Putamen (tissue), 1 donor: ENCODE results near the gene OVCA2.

Experiments used
- DNase-seq: peaks from one replicate; pipeline ENCODE4 v3.0.0-alpha.2; 2016; ENCODE audit warnings: low spot score

Gene OVCA2

GRCh38 chr17:2054512-2055291, 12.9 kb downstream of the OVCA2 start, which contains the start of gene HIC1:
TSS of gene HIC1 (plus strand) at chr17:2055103. CDS start at chr17:2056691, 1,588 bp downstream.
- no peak for DNase-seq

DNA sequence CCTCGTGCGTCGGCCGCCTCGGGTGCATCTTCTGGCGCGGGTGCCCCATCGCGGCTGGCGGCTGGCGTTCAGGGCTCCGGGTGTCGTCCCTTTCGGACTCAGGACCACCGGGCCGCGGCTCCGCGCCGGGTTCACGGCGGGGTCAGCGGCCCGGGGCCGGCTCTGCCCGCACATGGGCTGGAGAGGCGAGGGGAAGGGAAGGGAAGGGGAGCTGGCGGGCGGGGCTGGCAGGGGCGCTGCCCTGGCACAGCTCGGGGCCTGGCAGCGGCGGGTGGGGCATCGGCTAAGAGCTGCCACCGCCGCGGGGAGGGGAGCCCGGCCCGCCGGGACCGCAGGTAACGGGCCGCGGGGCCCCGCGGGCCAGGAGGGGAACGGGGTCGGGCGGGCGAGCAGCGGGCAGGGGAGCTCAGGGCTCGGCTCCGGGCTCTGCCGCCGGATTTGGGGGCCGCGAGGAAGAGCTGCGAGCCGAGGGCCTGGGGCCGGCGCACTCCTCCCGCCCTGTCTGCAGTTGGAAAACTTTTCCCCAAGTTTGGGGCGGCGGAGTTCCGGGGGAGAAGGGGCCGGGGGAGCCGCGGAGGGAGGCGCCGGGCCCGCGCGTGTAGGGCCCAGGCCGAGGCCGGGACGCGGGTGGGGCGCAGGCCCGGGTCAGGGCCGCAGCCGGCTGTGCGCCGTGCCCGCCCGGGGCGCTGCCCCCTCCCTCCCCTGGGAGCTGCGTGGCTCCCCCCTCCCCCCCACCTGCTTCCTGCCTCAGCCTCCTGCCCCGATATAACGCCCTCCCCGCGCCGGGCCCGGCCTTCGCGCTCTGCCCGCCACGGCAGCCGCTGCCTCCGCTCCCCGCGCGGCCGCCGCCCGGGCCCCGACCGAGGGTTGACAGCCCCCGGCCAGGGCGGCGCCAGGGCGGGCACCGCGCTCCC, 13.7 kb downstream of the OVCA2 start:
- no peak for DNase-seq

- no peak for DNase-seq
Measured at GRCh38 chr17:2056206-2057174, 14.7 kb downstream of the OVCA2 start.

- no peak for DNase-seq
Measured at GRCh38 chr17:2057175-2057759, 15.4 kb downstream of the OVCA2 start.

DNA sequence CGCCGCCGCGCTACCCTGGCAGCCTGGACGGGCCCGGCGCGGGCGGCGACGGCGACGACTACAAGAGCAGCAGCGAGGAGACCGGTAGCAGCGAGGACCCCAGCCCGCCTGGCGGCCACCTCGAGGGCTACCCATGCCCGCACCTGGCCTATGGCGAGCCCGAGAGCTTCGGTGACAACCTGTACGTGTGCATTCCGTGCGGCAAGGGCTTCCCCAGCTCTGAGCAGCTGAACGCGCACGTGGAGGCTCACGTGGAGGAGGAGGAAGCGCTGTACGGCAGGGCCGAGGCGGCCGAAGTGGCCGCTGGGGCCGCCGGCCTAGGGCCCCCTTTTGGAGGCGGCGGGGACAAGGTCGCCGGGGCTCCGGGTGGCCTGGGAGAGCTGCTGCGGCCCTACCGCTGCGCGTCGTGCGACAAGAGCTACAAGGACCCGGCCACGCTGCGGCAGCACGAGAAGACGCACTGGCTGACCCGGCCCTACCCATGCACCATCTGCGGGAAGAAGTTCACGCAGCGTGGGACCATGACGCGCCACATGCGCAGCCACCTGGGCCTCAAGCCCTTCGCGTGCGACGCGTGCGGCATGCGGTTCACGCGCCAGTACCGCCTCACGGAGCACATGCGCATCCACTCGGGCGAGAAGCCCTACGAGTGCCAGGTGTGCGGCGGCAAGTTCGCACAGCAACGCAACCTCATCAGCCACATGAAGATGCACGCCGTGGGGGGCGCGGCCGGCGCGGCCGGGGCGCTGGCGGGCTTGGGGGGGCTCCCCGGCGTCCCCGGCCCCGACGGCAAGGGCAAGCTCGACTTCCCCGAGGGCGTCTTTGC, 16.2 kb downstream of the OVCA2 start:
- DNase-seq: no peak

GRCh38 chr17:2058586-2059546, 17.0 kb downstream of the OVCA2 start:
- DNase-seq: no peak

DNA sequence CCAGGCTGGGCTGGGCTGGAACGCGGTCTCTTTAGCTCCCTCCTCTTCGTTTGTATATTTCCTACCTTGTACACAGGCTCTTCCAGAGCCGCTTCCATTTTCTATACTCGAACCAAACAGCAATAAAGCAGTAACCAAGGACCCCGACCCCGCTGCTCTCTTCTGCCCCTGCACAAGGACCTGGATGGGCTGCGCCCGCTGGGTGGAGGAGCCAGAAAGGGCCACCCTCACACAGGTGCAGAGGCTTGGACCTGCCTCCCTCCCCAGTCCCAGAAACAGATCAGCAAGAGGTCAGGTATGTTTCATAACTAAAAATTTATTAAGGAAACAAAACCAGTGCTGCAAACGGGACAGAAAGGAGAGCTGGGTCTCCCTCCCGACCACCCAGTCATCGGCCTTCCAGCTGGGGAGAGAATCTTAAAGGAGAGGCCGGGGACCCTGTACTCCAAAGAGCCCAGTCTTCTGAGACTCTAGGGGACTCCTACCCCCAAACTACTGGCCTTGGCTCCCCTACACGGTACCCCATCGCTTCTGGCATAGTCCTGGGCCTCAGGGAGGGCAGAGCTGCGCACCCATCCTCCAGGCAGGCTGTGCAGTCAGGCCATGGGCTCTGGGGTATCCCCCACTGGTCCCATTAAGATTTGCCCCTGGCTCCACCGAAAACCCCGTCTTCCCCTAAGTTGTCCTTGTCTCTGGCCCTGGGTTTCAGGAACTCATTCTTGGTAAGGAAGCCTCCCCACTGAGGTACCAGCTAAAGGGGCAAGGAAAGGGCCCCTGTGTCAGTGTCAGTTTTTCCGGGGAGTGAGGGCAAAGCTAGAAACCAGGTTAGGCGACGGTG, 17.9 kb downstream of the OVCA2 start:
- no peak for DNase-seq

DNA sequence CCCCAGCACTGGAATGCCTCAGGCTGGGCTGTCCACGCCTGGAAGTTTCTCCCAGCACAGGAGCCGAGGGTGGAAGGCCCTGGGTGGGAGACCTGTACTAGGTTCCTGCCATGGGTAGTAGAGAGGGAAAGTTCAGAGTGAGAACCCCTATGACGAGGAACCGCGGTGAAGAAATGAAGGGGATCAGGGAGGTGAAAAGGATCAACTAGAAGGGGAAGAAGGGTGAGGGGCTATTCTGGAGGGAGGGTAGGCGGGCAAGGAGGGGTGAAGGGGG, 18.5 kb downstream of the OVCA2 start:
- DNase-seq: no peak

GRCh38 chr17:2060681-2061440, 19.0 kb downstream of the OVCA2 start:
- no peak for DNase-seq

- DNase-seq: no peak
Measured at GRCh38 chr17:2061441-2061958, 19.7 kb downstream of the OVCA2 start.

- no peak for DNase-seq
Measured at GRCh38 chr17:2062571-2063183, 20.9 kb downstream of the OVCA2 start.

- DNase-seq: no peak
Measured at GRCh38 chr17:2063261-2064146, 21.7 kb downstream of the OVCA2 start.

- no peak for DNase-seq
Measured at GRCh38 chr17:2064147-2064489, 22.3 kb downstream of the OVCA2 start.

GRCh38 chr17:2064520-2064971, 22.7 kb downstream of the OVCA2 start:
- no peak for DNase-seq

GRCh38 chr17:2064980-2065785, 23.4 kb downstream of the OVCA2 start:
- DNase-seq: no peak
